GM06990 (cell line): ENCODE results near the gene MOCS1.

Experiments used
- DNase-seq: peaks from one replicate; pipeline ENCODE4 v3.0.0-alpha.2; 2011; ENCODE audit not compliant: insufficient read length; ENCODE audit errors: extremely low read depth
- H3K27me3 ChIP-seq: replicated peaks from 2 replicates; pipeline ENCODE4 v1.6.0; 2011; ENCODE audit warnings: low read length; ENCODE audit not compliant: control insufficient read depth, insufficient read depth
- H3K36me3 ChIP-seq: 2 replicates; pipeline ENCODE4 v1.5.1; 2011; ENCODE audit warnings: low read length; ENCODE audit not compliant: control insufficient read depth, insufficient read depth
- H3K4me3 ChIP-seq: replicated peaks from 2 replicates; pipeline ENCODE4 v1.5.1; 2011; ENCODE audit warnings: low read depth, mild to moderate bottlenecking, control low read depth, low read length
- TF ChIP-seq, protein P1 (sequence below): IDR thresholded peaks from 2 replicates; pipeline ENCODE4 v1.5.1; 2011; ENCODE audit warnings: low read length, control low read depth, mild to moderate bottlenecking, inconsistent platforms; ENCODE audit not compliant: insufficient read depth, poor library complexity, severe bottlenecking

MOCS1 gene

DNA sequence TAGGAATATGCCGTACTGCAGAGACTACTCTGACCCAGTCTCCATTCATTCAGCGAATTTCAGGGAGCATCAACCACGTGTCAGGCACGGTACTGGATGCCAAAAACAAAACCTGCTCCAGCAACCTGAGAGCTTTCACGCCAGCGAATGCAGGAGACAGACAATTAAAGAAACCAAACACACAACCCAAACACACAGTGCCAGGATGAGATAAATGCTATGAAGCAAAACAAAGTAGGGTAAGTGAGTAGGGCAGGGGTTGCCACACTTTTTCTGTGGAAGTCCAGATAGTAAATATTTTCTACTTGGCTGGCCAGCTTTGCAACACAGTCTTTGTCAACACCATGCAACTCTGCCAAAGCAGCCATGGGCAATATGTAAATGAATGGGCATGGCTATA, 10.0 kb downstream of the MOCS1 start:
- no peaks in the 10 kb centered on the region for H3K27me3 ChIP-seq
- DNase-seq: no peak

DNA sequence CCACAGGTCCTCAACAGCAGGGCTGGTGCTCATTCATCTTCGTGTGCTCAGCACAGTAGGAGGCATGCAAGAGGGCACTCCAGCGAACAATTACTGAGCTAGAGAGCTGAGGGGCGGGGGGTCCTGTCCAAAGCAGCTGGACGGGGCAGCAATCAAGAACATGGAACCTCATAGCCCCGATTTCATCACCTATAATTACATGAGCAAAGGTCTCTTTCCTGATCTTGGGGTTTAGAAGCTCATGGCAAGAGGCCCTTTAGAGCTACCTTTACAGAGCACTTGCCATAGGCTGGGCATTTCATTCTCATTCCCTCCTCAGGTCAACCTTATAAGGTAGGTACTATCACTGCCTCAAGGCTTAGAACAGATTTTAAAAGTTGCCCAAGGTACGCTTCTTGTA, 10.4 kb downstream of the MOCS1 start:
- Histone ChIP-seq H3K4me3 (no peak overlapping the region), H3K36me3 (no peaks in the 10 kb centered on the region), H3K27me3 (no peaks in the 10 kb centered on the region)
- no peak for DNase-seq
- TF ChIP-seq, protein P1, sequence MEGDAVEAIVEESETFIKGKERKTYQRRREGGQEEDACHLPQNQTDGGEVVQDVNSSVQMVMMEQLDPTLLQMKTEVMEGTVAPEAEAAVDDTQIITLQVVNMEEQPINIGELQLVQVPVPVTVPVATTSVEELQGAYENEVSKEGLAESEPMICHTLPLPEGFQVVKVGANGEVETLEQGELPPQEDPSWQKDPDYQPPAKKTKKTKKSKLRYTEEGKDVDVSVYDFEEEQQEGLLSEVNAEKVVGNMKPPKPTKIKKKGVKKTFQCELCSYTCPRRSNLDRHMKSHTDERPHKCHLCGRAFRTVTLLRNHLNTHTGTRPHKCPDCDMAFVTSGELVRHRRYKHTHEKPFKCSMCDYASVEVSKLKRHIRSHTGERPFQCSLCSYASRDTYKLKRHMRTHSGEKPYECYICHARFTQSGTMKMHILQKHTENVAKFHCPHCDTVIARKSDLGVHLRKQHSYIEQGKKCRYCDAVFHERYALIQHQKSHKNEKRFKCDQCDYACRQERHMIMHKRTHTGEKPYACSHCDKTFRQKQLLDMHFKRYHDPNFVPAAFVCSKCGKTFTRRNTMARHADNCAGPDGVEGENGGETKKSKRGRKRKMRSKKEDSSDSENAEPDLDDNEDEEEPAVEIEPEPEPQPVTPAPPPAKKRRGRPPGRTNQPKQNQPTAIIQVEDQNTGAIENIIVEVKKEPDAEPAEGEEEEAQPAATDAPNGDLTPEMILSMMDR: no peak

More for the DNA sequence above, 10.0 kb downstream of the MOCS1 start:
- Histone ChIP-seq H3K36me3 (no peaks in the 10 kb centered on the region), H3K4me3 (no peak overlapping the region)
- TF ChIP-seq, protein P1: no peak

DNA sequence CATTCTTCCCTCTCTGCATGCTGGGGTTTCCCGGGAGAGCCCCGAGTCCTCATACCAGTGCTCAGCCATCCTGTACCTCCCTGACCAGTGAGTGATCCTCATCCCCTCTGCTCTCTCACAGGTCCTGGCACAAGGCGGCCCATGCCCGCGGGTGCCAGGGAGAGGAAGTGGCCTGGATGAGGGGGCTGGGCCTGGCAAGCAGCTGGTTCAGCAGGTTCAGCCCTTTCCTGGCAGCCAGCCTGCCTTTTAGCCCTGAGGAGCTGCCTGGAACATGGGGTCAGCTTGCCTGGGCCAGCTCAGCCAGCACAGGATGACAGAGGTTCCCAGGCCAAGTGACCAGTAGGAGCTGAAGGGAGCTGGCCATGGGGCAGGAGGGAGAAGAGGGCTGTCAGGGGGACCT, 10.9 kb downstream of the MOCS1 start:
- no peak for DNase-seq
- no peaks in the 10 kb centered on the region for H3K36me3 ChIP-seq
- no peaks in the 10 kb centered on the region for H3K27me3 ChIP-seq
- H3K4me3 ChIP-seq: no peak overlapping the region
- TF ChIP-seq, protein P1: no peak

DNA sequence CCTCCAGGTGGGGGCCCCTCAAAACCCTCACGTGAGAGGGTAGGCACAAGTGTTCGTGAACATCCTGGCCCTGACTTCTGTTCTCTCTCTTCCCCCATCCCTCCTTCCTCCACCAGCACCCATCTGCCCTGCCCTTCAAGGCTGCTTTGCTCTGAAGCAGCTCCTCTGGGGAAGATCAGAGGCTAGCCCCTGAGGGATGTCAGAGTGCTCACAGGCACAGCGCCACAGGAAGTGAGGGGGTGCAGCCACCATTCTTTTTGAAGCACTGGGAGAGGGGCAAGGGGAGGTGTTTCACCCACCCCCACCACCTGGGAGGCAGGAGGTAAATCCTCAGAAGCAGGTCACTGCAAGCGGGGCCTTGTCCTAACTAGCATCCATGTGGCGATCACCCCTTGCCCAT, 11.4 kb downstream of the MOCS1 start:
- Histone ChIP-seq H3K27me3 (no peaks in the 10 kb centered on the region), H3K36me3 (no peaks in the 10 kb centered on the region), H3K4me3 (no peak overlapping the region)
- no peak for DNase-seq
- TF ChIP-seq, protein P1: no peak

DNA sequence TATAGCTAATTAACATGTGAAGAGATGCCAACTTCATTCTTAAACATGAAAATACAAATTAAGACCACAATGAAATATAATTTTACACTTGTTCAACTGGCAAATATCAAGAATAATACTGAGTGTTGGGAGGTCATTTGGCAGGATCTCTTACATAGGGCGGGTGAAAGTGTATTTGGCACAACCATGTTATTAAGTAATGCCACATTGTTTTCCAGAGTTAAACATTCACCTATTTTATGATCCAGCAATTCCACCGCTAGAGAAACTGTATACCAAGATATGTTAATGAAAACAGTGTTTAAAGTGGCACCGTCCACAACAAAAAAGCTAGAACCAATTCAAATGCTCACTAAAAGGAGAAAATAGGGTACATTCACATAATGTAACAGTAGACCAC, 14.1 kb downstream of the MOCS1 start:
- no peaks in the 10 kb centered on the region for H3K27me3 ChIP-seq
- no peak for DNase-seq
- no peak overlapping the region for H3K4me3 ChIP-seq
- TF ChIP-seq, protein P1: no peak
- H3K36me3 ChIP-seq: no peaks in the 10 kb centered on the region

DNA sequence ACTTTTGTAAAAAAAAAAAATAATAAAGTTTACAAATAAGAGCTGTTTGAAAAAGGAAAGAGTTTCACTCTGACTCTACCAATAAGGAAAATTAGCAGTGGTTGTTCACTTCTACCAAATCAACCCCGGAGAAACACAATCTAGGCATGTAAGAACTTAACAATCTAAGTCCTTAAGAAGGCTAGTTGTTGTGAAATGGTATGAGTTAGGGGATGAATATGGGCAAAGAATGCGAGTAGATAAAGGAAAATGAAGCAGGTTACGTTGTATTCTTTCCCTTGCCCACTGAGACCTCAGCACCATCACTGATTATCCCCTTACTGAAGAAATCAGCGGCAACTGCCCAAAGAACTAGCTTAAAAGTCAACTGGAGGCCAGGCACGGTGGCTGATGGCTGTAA, 15.4 kb downstream of the MOCS1 start:
- Histone ChIP-seq H3K4me3 (no peak overlapping the region), H3K27me3 (no peaks in the 10 kb centered on the region; the same call in 1 of the 2 replicates), H3K36me3 (no peaks in the 10 kb centered on the region)
- DNase-seq: no peak
- TF ChIP-seq, protein P1: no peak
